Coronary artery (tissue), 2 donors: ENCODE data around the gene CD83.

ENCODE experiments used
- DNase-seq: peaks from one replicate; pipeline ENCODE4 v3.0.0-alpha.2; 2017; ENCODE audit warnings: low spot score
- H3K27ac ChIP-seq, 2 donors: fragments of 200-600 bp; sonication (generic); one replicate each; pipeline ENCODE4 v1.5.1; 2016 to 2019
- H3K4me3 ChIP-seq: fragments of 200-600 bp; sonication (generic); 2 replicates; pipeline ENCODE4 v1.5.1; 2016; ENCODE audit warnings: mild to moderate bottlenecking, moderate library complexity
- CTCF ChIP-seq: fragments of 200-600 bp; sonication (generic); IDR thresholded peaks from one replicate; pipeline ENCODE4 v1.5.1; 2019; ENCODE audit warnings: antibody characterized with exemption

CD83 gene

GRCh38 chr6:14092316-14092715 lies 25.3 kb upstream of the CD83 start:
- no peak for DNase-seq
- H3K27ac ChIP-seq: no peak overlapping the region
- TF ChIP-seq CTCF: no peak
- no peak overlapping the region for H3K4me3 ChIP-seq

- Histone ChIP-seq H3K4me3 (no peak overlapping the region), H3K27ac (no peak overlapping the region)
- no peak for TF ChIP-seq CTCF
- DNase-seq: no peak
Observed at GRCh38 chr6:14092838-14093789, 24.5 kb upstream of the CD83 start.

- no peak overlapping the region for H3K4me3 ChIP-seq
Observed at GRCh38 chr6:14094721-14095120, 22.9 kb upstream of the CD83 start.

GRCh38 chr6:14095437-14095836 lies 22.1 kb upstream of the CD83 start:
- no peak overlapping the region for H3K27ac ChIP-seq
- TF ChIP-seq CTCF: no peak
- DNase-seq: no peak
- H3K4me3 ChIP-seq: no peak overlapping the region

More at GRCh38 chr6:14094721-14095120, 22.9 kb upstream of the CD83 start:
- H3K27ac ChIP-seq: no peak overlapping the region
- no peak for DNase-seq
- no peak for TF ChIP-seq CTCF

- no peak overlapping the region for H3K27ac ChIP-seq
- DNase-seq: no peak
- no peak for TF ChIP-seq CTCF
- H3K4me3 ChIP-seq: no peak overlapping the region
Observed at GRCh38 chr6:14100138-14100537, 17.4 kb upstream of the CD83 start.

- H3K4me3 ChIP-seq: no peak overlapping the region
- no peak overlapping the region for H3K27ac ChIP-seq
- no peak for TF ChIP-seq CTCF
- DNase-seq: no peak
Observed at GRCh38 chr6:14100966-14101365, 16.6 kb upstream of the CD83 start.

- no peak overlapping the region for H3K4me3 ChIP-seq
- DNase-seq: no peak
- TF ChIP-seq CTCF: no peak
- no peak overlapping the region for H3K27ac ChIP-seq
Observed at GRCh38 chr6:14102383-14102782, 15.2 kb upstream of the CD83 start.
